GM23338 (cell line): ENCODE results near the gene ERC1. TPM values are rescaled to one million over a fixed set of nuclear protein-coding genes. Genes with fewer than 3 reads are reported as not detected.

Experiments used
- ATAC-seq: fragments of 200-7000 bp; cut with Tn5 transposase; 3 replicates; pipeline ENCODE4 v1.9.1; 2020
- DNase-seq: peaks from one replicate; pipeline ENCODE4 v3.0.0-alpha.2; 2015; ENCODE audit warnings: low spot score
- H2AFZ ChIP-seq: fragments of 200-600 bp; sonication (generic); 2 replicates; pipeline ENCODE4 v1.8.0; 2016; ENCODE audit warnings: antibody characterized with exemption, mild to moderate bottlenecking, moderate library complexity
- H3F3A ChIP-seq: fragments of 200-600 bp; sonication (generic); replicated peaks from 2 replicates; pipeline ENCODE4 v1.8.0; 2017; ENCODE audit warnings: antibody characterized with exemption, mixed run types, low read depth
- H3K27ac ChIP-seq: fragments of 200-600 bp; sonication (generic); 2 replicates; pipeline ENCODE4 v1.6.1; 2016; ENCODE audit warnings: low read depth
- H3K27me3 ChIP-seq: fragments of 200-600 bp; sonication (generic); 2 replicates; pipeline ENCODE4 v1.8.0; 2016; ENCODE audit warnings: mild to moderate bottlenecking, mixed run types, moderate library complexity; ENCODE audit not compliant: insufficient read depth
- H3K36me3 ChIP-seq: fragments of 200-600 bp; sonication (generic); 2 replicates; pipeline ENCODE4 v1.8.0; 2016; ENCODE audit warnings: mild to moderate bottlenecking; ENCODE audit not compliant: insufficient read depth
- H3K4me1 ChIP-seq: fragments of 200-600 bp; sonication (generic); 2 replicates; pipeline ENCODE4 v1.8.0; 2016; ENCODE audit warnings: mild to moderate bottlenecking, moderate library complexity; ENCODE audit not compliant: insufficient read depth
- H3K4me2 ChIP-seq: fragments of 200-600 bp; sonication (generic); 2 replicates; pipeline ENCODE4 v1.7.1; 2017; ENCODE audit warnings: mixed run types
- H3K4me3 ChIP-seq: fragments of 200-600 bp; sonication (generic); 2 replicates; pipeline ENCODE4 v1.6.1; 2016; ENCODE audit warnings: mixed run types
- H3K79me2 ChIP-seq: fragments of 200-600 bp; sonication (generic); replicated peaks from 2 replicates; pipeline ENCODE4 v1.8.0; 2017; ENCODE audit warnings: mild to moderate bottlenecking; ENCODE audit not compliant: insufficient read depth
- H3K9me2 ChIP-seq: fragments of 200-600 bp; sonication (generic); 2 replicates; pipeline ENCODE4 v1.8.0; 2017; ENCODE audit not compliant: insufficient read depth
- H4K20me1 ChIP-seq: fragments of 200-600 bp; sonication (generic); replicated peaks from 2 replicates; pipeline ENCODE4 v1.8.0; 2017; ENCODE audit warnings: mild to moderate bottlenecking; ENCODE audit not compliant: insufficient read depth
- H3K27ac Mint-ChIP-seq: 2 replicates; pipeline ENCODE4 v1.8.0; 2020; ENCODE audit warnings: inconsistent platforms, mild to moderate bottlenecking, moderate library complexity, mixed read lengths
- H3K27me3 Mint-ChIP-seq: 3 replicates; pipeline ENCODE4 v1.8.0; 2022; ENCODE audit warnings: low read depth, mild to moderate bottlenecking, moderate library complexity, mixed read lengths, inconsistent platforms; ENCODE audit not compliant: insufficient read depth, poor library complexity
- H3K36me3 Mint-ChIP-seq: 3 replicates; pipeline ENCODE4 v1.8.0; 2021; ENCODE audit warnings: low read depth, mild to moderate bottlenecking, inconsistent platforms, moderate library complexity, mixed read lengths
- H3K4me1 Mint-ChIP-seq: 3 replicates; pipeline ENCODE4 v1.8.0; 2020; ENCODE audit warnings: mild to moderate bottlenecking, inconsistent platforms, mixed read lengths
- H3K4me3 Mint-ChIP-seq: 3 replicates; pipeline ENCODE4 v1.8.0; 2021; ENCODE audit warnings: moderate library complexity, mild to moderate bottlenecking, inconsistent platforms, mixed read lengths
- H3K9me3 Mint-ChIP-seq: 3 replicates; pipeline ENCODE4 v1.8.0; 2020; ENCODE audit warnings: moderate library complexity, mild to moderate bottlenecking, inconsistent platforms, mixed read lengths
- CREB1 ChIP-seq: fragments of 250-450 bp; sonication (Bioruptor Pico); IDR thresholded peaks from 2 replicates; pipeline ENCODE4 v1.5.0; 2020; ENCODE audit warnings: low read depth, mild to moderate bottlenecking, moderate library complexity
- CTCF ChIP-seq, 2 experiments: fragments of 200-600 bp in 1 of 2; sonication (generic) in 1 of 2; conservative IDR thresholded peaks; 2 replicates each; pipeline versions ENCODE4 v1.5.1 to v1.6.1; 2016 to 2017; ENCODE audit warnings: antibody characterized with exemption in 2 of 2, low read depth in 2 of 2, mild to moderate bottlenecking in 2 of 2, moderate library complexity in 1 of 2
- EZH2 ChIP-seq: fragments of 200-600 bp; sonication (generic); IDR thresholded peaks from one replicate; pipeline ENCODE4 v1.8.0; 2017; ENCODE audit warnings: antibody characterized with exemption, mild to moderate bottlenecking, low read depth; ENCODE audit not compliant: unreplicated experiment
- EZH2phosphoT487 ChIP-seq: fragments of 200-600 bp; sonication (generic); IDR thresholded peaks from one replicate; pipeline ENCODE4 v1.8.1; 2018; ENCODE audit warnings: antibody characterized with exemption; ENCODE audit not compliant: unreplicated experiment
- JUNB ChIP-seq: IDR thresholded peaks from one replicate; pipeline ENCODE4 v1.6.1; 2016; ENCODE audit warnings: antibody characterized with exemption; ENCODE audit not compliant: unreplicated experiment
- NANOG ChIP-seq: IDR thresholded peaks from 2 replicates; pipeline ENCODE4 v1.6.1; 2016; ENCODE audit warnings: antibody characterized with exemption, borderline replicate concordance
- REST ChIP-seq: IDR thresholded peaks from one replicate; pipeline ENCODE4 v1.6.1; 2018; ENCODE audit warnings: antibody characterized with exemption; ENCODE audit not compliant: unreplicated experiment
- ZNF114 ChIP-seq: fragments of 250-450 bp; sonication (Bioruptor Pico); IDR thresholded peaks from 2 replicates; pipeline ENCODE4 v1.5.0; 2020; ENCODE audit warnings: mild to moderate bottlenecking, moderate library complexity
- ZNF331 ChIP-seq: fragments of 250-450 bp; sonication (Bioruptor Pico); IDR thresholded peaks from 2 replicates; pipeline ENCODE4 v1.5.0; 2020; ENCODE audit warnings: low read depth, mild to moderate bottlenecking, moderate library complexity
- ZNF462 ChIP-seq: fragments of 250-450 bp; sonication (Bioruptor Pico); IDR thresholded peaks from 2 replicates; pipeline ENCODE4 v1.5.0; 2020; ENCODE audit warnings: mild to moderate bottlenecking, moderate library complexity
- polyA plus RNA-seq: library from polyadenylated mRNA; unstranded; fragments of >200 nt; fragmentation: Nextera tagmentation; extraction: Ambion mirVana; gene quantifications from 2 replicates; pipeline ENCODE4 v1.2.1, GENCODE V29; 2016
- total RNA-seq: library from RNA; depleted of rRNA; stranded (reverse); fragments of >200 nt; shearing (Covaris generic); gene quantifications from 2 replicates; pipeline ENCODE4 v1.2.3, GENCODE V29; 2014

ERC1 gene
- total and polyA plus RNA-seq, 2 experiments from 2014 or later: 28.1 to 35.3 TPM

GRCh38 chr12:1030779-1031178 is 39.8 kb downstream of the ERC1 start:
- Histone ChIP-seq H3K36me3 (no peaks in the 10 kb centered on the region; the same call in 1 of the 2 replicates), H3K79me2 (peaks cover 19% of the 10 kb centered on the region), H3K4me2 (no peak overlapping the region), H2AFZ (no peak overlapping the region), H3K27me3 (no peaks in the 10 kb centered on the region), H3K4me1 (no peaks in the 10 kb centered on the region), H3K4me3 (no peak overlapping the region), H3K9me2 (no peaks in the 10 kb centered on the region), H4K20me1 (peaks cover 3% of the 10 kb centered on the region; the same call in 1 of the 2 replicates), H3K27ac (no peak overlapping the region), H3F3A (no peaks in the 10 kb centered on the region)
- no peak overlapping the region for H3K27ac Mint-ChIP-seq
- TF ChIP-seq NANOG (no peak), ZNF114 (CRISPR knock-in tag) (no peak), CTCF (conservative IDR thresholded peaks at IDR 0.05; ENCODE audit: low read depth in 2 of 2) (no peak), EZH2 (no peak), CREB1 (CRISPR knock-in tag) (no peak), ZNF331 (CRISPR knock-in tag) (no peak), JUNB (no peak), EZH2phosphoT487 (no peak)
- H3K4me1 Mint-ChIP-seq: no peaks in the 10 kb centered on the region
- H3K36me3 Mint-ChIP-seq: peaks cover 17% of the 10 kb centered on the region
- no peaks in the 10 kb centered on the region; the same call in 2 of the 3 replicates for H3K9me3 Mint-ChIP-seq
- ATAC-seq (no peak), DNase-seq (no peak)
- H3K27me3 Mint-ChIP-seq: no peaks in the 10 kb centered on the region
- no peak overlapping the region for H3K4me3 Mint-ChIP-seq

- Mint-ChIP-seq H3K4me1 (no peaks in the 10 kb centered on the region), H3K27ac (no peak overlapping the region), H3K9me3 (no peaks in the 10 kb centered on the region; the same call in 2 of the 3 replicates), H3K27me3 (no peaks in the 10 kb centered on the region), H3K4me3 (no peak overlapping the region), H3K36me3 (peaks cover 12% of the 10 kb centered on the region)
- H3K27me3 ChIP-seq: no peaks in the 10 kb centered on the region
- no peak for ATAC-seq
- H3K4me3 ChIP-seq: no peak overlapping the region
- H3K36me3 ChIP-seq: no peaks in the 10 kb centered on the region
- H3K27ac ChIP-seq: no peak overlapping the region
- peaks cover 5% of the 10 kb centered on the region; the same call in 1 of the 2 replicates for H3K79me2 ChIP-seq
- H3K4me2 ChIP-seq: no peak overlapping the region
- peaks cover 3% of the 10 kb centered on the region; the same call in 1 of the 2 replicates for H4K20me1 ChIP-seq
- H3K9me2 ChIP-seq: no peaks in the 10 kb centered on the region
- no peaks in the 10 kb centered on the region for H3F3A ChIP-seq
- H2AFZ ChIP-seq: no peak overlapping the region
- no peak for DNase-seq
- H3K4me1 ChIP-seq: no peaks in the 10 kb centered on the region
- TF ChIP-seq ZNF114 (CRISPR knock-in tag) (no peak), JUNB (no peak), REST (no peak), ZNF462 (CRISPR knock-in tag) (no peak), EZH2phosphoT487 (no peak), EZH2 (no peak)
Observed at GRCh38 chr12:1034243-1034642, 43.2 kb downstream of the ERC1 start.
